ENCODE results near the gene SLC35E1.

- TF ChIP-seq, protein P1, sequence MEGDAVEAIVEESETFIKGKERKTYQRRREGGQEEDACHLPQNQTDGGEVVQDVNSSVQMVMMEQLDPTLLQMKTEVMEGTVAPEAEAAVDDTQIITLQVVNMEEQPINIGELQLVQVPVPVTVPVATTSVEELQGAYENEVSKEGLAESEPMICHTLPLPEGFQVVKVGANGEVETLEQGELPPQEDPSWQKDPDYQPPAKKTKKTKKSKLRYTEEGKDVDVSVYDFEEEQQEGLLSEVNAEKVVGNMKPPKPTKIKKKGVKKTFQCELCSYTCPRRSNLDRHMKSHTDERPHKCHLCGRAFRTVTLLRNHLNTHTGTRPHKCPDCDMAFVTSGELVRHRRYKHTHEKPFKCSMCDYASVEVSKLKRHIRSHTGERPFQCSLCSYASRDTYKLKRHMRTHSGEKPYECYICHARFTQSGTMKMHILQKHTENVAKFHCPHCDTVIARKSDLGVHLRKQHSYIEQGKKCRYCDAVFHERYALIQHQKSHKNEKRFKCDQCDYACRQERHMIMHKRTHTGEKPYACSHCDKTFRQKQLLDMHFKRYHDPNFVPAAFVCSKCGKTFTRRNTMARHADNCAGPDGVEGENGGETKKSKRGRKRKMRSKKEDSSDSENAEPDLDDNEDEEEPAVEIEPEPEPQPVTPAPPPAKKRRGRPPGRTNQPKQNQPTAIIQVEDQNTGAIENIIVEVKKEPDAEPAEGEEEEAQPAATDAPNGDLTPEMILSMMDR (IDR thresholded peaks at IDR 0.05), result no peak
- TF ChIP-seq POLR2A (IDR thresholded peaks at IDR 0.05) (no peak), POLR2AphosphoS5 (IDR thresholded peaks at IDR 0.05; ENCODE audit: insufficient read depth in 1 of 2, low read depth in 1 of 2) (no peak)
Measured at GRCh38 chr19:16594131-16594586, 21.9 kb upstream of the SLC35E1 start.

Data from vagina (tissue), 2 donors.